Activated T-cell treated with anti-CD3 and anti-CD28 coated beads, Interleukin-2, amount 50 U/mL, for 4 hours (primary cell): ENCODE results near the gene PTX4. TPM values are rescaled to one million over a fixed set of nuclear protein-coding genes. Genes with fewer than 3 reads are reported as not detected.

Experiments used
- ATAC-seq, 2 donors: fragments of 200-7000 bp; cut with Tn5 transposase; one replicate each; pipeline ENCODE4 v1.10.0; 2021
- DNase-seq: peaks from one replicate; pipeline ENCODE4 v3.0.0-alpha.2; 2020
- H3K27me3 Mint-ChIP-seq: one replicate; pipeline ENCODE4 v1.8.0; 2021; ENCODE audit warnings: low read depth, mixed read lengths
- H3K36me3 Mint-ChIP-seq: one replicate; pipeline ENCODE4 v1.8.0; 2022; ENCODE audit warnings: mixed read lengths; ENCODE audit not compliant: insufficient read depth
- H3K4me1 Mint-ChIP-seq: one replicate; pipeline ENCODE4 v1.8.0; 2021; ENCODE audit warnings: low read depth, mixed read lengths
- H3K4me3 Mint-ChIP-seq: one replicate; pipeline ENCODE4 v1.8.0; 2021; ENCODE audit warnings: mild to moderate bottlenecking, moderate library complexity, mixed read lengths
- H3K9me3 Mint-ChIP-seq: one replicate; pipeline ENCODE4 v1.8.0; 2021; ENCODE audit warnings: mixed read lengths
- total RNA-seq, 3 donors: library from RNA; stranded (reverse); gene quantifications; one replicate each; pipeline ENCODE4 v1.2.1, GENCODE V29; 2021

The PTX4 gene
- total RNA-seq, 3 donors from 2014 or later: 0.28 TPM; not detected in 2

DNA sequence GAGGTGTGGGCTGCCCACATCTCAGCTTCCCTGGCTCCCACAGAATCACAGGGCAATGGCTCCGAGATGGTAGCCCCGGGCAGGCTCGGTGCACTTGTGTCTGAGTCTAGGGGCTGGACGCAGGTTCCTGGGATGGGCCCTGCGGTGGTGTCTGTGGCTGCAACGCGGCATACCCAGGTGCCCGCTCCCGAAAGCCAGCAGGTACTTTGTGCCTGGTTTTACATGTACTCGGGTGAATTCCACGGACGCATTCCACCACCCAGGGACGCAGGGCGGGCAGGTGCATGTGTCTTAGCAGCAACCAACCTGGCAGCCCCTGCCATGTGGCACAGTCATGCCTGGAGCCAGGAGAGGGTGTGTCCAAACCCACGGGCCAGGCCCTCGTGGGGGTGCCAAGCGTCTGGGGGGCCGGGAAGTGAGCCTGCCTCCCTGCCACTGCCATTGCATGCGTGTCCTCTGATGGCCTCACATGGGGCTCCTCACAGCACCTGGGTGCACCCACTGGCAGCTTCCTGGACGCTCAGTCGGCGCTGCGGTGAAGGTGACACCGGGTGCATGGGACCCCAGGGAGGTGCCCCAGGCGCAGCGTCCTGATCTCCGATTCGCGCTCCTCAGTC is 40.3 kb upstream of the PTX4 start:
- Mint-ChIP-seq H3K27me3 (no peaks in the 10 kb centered on the region), H3K4me3 (no peak overlapping the region), H3K4me1 (peaks cover 36% of the 10 kb centered on the region), H3K9me3 (no peaks in the 10 kb centered on the region), H3K36me3 (no peaks in the 10 kb centered on the region)
- no peak for DNase-seq
- ATAC-seq: no peak

DNA sequence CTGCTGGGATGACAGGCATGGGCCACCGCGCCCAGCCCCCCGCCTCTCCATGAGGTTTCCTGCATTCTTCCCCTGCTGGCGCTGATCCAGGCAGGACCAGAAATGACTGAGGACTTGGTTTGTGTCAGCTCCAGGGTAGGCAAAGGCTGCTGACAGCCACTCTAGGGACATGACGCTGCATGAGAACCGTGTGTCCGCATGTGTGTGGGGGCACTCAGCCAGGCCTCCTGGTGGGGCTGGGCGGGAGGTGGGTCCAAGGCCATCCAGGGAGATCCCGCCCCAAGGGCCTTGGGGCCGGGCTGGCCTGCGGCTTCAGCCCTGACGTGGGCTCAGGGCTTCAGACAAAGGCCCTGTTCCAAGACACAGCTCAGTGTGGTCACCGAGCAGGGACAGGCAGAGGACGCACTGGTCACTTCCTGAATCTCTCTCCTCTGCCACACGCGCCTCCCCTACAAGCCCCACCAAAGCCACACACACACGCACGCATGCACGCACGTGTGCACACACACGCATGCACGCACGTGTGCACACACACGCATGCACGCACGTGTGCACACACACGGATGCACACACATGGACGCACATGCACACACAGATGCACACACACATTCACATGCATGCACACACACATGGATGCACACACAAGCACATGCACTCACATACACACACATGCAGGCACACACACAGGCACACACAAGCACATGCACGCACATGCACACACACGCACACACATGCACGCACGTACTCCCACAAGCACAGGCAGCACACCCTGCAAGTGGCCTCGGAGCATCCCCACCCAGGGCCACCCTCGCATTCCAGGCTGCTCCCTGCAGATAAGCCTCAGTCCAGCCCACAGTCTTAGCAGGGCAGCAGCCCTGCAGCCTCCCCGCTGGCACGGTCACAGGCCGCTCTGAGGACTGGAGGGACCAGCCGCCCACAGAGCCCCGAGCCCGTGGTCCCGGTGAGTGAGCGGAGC is 39.4 kb upstream of the PTX4 start:
- Mint-ChIP-seq H3K9me3 (no peaks in the 10 kb centered on the region), H3K36me3 (no peaks in the 10 kb centered on the region), H3K27me3 (no peaks in the 10 kb centered on the region), H3K4me3 (peak overlapping the region; percentile 12), H3K4me1 (peaks cover 32% of the 10 kb centered on the region)
- DNase-seq (no peak), ATAC-seq (no peak)

DNA sequence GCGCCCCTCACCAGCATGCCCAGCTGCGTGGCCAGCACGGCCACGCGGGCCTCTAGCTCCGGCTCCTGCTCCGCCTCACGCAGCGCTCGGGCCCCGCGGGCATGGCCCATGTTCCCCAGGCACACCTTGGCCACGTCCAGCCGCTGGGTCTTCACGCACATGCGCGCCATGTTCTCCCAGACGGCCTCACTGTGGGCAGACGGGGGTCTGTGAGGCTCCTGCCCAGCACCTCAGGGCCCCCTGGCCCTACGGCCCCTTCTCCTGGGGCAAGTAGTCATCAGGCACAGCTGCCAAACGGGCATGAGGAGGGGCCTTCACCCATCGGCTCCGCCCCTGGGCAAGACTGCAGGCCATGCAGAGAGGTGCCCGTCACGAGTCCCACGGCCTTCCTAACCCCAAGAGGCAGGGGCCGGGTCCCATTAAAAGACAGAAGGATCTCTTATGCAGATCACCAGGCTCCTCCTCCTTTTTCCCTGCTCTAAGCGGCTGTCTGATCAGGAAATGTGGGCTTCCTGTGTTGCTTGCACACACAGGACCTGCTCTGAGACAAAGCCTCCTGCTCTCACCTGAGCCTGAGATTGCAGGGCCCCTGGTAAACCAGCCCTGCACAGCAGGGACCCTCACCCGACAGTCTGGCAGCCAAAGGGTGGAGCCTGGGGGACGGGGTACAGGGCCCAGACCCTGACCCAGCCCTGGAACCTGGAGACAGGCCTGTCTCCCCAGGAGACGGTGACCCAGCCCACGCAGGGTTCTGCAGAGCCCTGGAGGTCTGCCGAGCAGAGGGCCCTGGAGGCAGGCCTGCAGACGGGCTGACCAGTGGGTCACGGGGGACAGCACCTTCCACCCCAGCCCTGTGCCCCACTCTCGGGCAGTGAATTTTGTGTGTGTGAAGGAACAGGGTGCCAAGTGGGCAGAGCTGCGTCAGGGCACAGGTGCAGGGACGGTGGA is 38.1 kb upstream of the PTX4 start:
- Mint-ChIP-seq H3K36me3 (no peaks in the 10 kb centered on the region), H3K4me1 (peaks cover 28% of the 10 kb centered on the region), H3K27me3 (no peaks in the 10 kb centered on the region), H3K9me3 (no peaks in the 10 kb centered on the region), H3K4me3 (peak overlapping the region; percentile 37)
- DNase-seq: no peak
- peak; percentile 40 to 49 for ATAC-seq

DNA sequence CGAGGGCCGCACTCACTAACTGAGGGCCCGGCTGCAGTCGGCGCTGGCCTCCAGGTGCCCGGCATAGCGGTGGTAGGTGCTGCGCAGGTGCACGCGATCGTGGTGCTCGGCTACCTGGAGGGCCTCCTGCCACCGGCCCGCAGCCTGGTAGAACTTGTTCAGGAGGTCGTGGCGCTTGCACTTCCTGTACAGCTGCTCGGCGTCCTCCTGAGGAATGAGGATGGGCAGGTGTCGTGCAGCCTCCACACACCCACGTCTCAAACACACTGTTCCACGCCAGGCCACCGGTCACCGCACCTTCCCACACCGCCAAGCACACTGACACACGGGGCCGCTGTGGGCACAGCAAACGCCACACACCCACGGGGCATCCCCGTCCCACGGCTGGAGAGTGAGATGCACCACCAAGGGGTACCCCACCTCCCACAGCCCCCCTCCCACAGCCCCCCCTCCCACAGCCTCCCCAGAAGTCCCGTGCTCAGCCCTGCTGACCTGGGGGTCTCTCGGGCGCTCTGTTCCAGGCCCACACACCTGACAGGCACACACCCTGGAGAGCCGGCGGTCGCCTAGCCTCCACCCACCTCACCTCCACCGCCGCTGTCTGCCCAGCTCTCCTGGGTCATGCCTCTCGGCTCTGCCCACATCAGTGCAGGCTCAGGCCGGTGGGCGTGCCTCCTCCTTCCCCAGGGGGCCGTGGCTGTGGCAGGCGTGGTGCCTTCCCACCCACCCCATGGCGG is 37.3 kb upstream of the PTX4 start:
- peaks cover 28% of the 10 kb centered on the region for H3K4me1 Mint-ChIP-seq
- no peaks in the 10 kb centered on the region for H3K36me3 Mint-ChIP-seq
- no peaks in the 10 kb centered on the region for H3K27me3 Mint-ChIP-seq
- ATAC-seq (peak; percentile 29 to 38), DNase-seq (no peak)
- no peaks in the 10 kb centered on the region for H3K9me3 Mint-ChIP-seq
- peak overlapping the region; percentile 60 for H3K4me3 Mint-ChIP-seq

DNA sequence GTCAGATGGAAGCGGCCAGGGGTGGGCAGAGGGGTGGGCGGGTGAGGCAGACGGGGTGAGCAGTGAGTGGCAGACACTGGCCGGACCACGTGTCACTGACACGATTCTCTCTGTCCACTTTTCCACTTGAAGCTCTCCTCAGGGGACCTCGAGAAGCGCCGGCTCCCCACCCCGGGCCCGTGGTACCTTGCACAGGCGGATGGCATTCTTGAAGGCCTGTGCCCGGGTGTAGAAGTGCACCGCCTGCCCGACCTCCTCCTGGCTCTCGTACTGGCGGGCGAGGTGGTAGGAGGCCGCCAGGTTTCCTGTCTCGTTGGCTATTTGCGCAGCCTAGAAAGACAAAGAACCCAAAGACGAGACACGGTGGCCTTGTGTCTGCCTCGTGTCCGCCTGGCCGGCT is 35.6 kb upstream of the PTX4 start:
- H3K4me3 Mint-ChIP-seq: no peak overlapping the region

DNA sequence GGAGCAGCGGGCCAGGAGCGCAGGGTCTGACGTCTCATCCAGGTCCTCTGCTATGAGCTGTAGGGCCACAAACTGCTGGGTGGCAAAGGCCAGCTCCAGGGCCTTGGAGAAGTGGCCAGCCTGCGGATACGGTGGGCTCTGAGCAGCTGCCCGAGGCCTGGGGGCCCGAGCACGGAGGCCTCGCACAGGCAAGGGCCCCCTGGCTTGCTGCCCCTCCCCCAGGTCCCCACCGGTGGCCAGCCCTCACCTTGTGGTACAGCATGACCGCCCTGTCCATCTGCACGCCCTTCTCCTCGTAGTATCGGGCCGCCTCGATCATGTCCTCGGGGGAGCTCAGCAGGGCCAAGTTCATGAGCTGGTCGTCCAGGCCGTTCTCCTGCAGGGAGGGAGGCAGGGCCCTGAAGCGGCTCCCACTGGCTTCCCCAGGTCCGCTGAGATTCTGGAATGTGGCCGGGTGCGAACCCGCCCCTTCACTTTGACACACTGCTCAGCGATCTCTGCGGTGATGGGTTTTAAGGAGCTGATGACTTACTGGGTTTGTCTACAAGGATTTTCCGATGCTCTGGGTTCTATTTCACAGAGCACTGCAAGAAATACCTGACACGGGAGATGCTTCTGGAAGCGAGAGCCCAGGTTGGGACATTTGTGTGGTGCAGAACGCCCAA is 35.0 kb upstream of the PTX4 start:
- no peaks in the 10 kb centered on the region for H3K27me3 Mint-ChIP-seq
- ATAC-seq (no peak), DNase-seq (no peak)
- no peaks in the 10 kb centered on the region for H3K9me3 Mint-ChIP-seq
- no peak overlapping the region for H3K4me3 Mint-ChIP-seq
- peaks cover 22% of the 10 kb centered on the region for H3K4me1 Mint-ChIP-seq
- no peaks in the 10 kb centered on the region for H3K36me3 Mint-ChIP-seq

More for the DNA sequence above, 35.6 kb upstream of the PTX4 start:
- ATAC-seq: no peak
- no peaks in the 10 kb centered on the region for H3K27me3 Mint-ChIP-seq
- no peak for DNase-seq
- H3K9me3 Mint-ChIP-seq: no peaks in the 10 kb centered on the region
- H3K36me3 Mint-ChIP-seq: no peaks in the 10 kb centered on the region
- H3K4me1 Mint-ChIP-seq: peaks cover 23% of the 10 kb centered on the region

DNA sequence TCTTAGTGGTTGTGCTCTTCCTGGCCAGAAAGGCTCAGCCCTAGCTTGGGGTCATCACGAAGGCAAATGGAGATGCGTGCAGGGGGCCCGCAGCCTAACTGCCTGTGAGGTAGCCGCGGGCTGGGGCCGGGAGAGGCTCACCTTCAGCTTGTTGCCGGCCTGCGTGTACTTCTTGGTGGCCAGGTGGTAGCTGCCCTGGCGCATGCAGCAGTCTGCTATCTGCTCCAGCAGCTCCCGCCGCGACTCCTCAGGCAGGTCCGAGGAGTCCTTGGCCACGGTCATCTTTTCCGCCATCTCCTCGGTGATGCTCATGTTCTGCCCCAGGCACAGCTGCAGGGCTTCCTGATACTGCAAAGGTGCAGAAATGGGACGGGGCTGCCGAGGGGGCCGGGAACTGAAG is 31.7 kb upstream of the PTX4 start:
- no peak for DNase-seq
- H3K27me3 Mint-ChIP-seq: no peaks in the 10 kb centered on the region
- no peak for ATAC-seq
- peaks cover 2% of the 10 kb centered on the region for H3K36me3 Mint-ChIP-seq
- no peaks in the 10 kb centered on the region for H3K9me3 Mint-ChIP-seq
- peaks cover 4% of the 10 kb centered on the region for H3K4me1 Mint-ChIP-seq
- H3K4me3 Mint-ChIP-seq: no peak overlapping the region

DNA sequence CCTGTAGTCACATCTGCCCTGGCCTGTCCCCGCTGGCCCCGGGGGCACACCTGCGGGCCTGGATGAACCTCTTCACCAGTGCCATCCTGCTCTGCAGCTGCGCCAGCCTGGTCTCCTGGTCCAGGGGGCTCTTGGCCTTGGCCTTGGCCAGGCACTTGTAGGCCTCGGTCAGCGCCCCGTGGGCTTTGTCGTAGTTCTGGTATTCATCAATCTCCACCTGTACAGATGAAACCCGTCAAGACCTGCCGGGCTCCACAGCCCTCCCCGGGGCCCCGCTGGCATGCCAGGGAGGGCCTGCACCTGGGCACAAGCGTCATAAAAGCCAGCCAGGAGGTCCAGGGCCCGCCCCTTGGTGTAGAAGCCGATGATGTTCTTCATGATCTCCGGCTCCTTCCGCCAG is 31.1 kb upstream of the PTX4 start:
- peaks cover 2% of the 10 kb centered on the region for H3K36me3 Mint-ChIP-seq
- ATAC-seq: no peak

DNA sequence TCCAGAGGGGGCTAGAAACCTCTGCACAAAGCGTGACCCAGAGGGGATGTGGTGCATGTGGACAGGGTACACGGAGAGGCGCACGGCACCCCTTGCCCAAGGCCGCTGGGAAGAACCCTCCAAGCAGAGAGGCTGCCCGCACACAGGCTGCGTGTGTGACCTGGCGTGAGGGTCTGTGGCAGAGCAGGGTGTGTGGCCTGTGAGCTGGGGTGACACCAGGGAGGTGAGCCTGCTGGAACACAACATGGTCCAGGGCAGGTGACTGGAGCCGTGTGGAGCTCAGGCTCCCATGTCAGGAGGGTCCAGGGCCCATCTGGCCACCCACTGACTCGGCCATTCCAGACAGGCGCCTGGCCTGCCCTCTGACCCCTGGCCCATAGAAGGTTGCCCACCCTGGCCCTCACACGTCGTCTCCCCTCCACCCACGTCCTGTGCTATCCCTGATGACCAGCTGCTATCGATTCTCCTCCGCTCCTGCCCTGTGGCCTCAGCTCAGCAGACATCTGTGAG is 29.9 kb upstream of the PTX4 start:
- DNase-seq (no peak), ATAC-seq (no peak)
- no peak overlapping the region for H3K4me3 Mint-ChIP-seq

More for the DNA sequence above, 31.1 kb upstream of the PTX4 start:
- no peak for DNase-seq
- H3K9me3 Mint-ChIP-seq: peaks cover 3% of the 10 kb centered on the region
- no peak overlapping the region for H3K4me3 Mint-ChIP-seq
- H3K27me3 Mint-ChIP-seq: no peaks in the 10 kb centered on the region
- no peaks in the 10 kb centered on the region for H3K4me1 Mint-ChIP-seq

DNA sequence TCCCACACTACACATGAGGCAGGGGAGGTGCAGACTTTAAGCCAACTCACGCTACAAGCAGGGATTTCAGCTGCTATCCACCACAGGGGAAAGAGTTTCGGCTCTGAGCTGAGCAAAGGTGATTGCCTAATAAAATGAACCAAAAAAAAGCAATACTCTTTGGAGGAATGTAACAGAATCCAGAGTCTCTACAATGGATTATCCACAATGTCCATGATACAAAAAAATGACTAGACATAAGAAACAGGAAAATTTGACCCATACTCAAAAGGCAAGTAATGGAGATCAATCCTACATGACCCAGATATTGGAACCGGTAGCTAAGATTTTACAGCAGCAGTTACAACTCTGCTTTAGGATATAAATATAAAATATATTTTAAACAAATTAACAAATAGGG is 25.8 kb upstream of the PTX4 start:
- Mint-ChIP-seq H3K27me3 (no peaks in the 10 kb centered on the region), H3K9me3 (peaks cover 8% of the 10 kb centered on the region), H3K36me3 (peaks cover 8% of the 10 kb centered on the region), H3K4me1 (no peaks in the 10 kb centered on the region), H3K4me3 (no peak overlapping the region)
- no peak for DNase-seq
- no peak for ATAC-seq

More for the DNA sequence above, 29.9 kb upstream of the PTX4 start:
- no peaks in the 10 kb centered on the region for H3K27me3 Mint-ChIP-seq
- H3K9me3 Mint-ChIP-seq: peaks cover 8% of the 10 kb centered on the region
- peaks cover 2% of the 10 kb centered on the region for H3K36me3 Mint-ChIP-seq
- H3K4me1 Mint-ChIP-seq: no peaks in the 10 kb centered on the region

DNA sequence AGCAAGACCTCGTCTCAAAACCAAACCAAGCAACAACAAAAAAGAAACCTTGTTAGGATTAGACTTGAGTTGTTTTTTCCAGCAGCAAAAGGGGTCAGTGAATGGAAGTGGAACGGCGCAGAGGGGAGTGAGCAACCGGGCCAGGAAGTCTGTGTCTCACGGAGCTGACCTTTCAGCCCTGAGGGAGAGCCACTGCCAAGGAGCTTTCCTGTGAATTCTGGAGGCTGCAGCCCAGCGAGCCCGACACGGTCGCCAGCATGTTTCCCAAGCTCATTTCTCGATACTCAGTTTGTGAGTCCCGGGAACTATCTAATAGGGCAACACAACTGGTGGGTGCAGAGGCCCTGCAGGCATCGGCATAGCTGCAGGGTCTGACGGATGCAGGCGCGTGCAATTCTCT is 24.0 kb upstream of the PTX4 start:
- ATAC-seq (no peak), DNase-seq (no peak)
- H3K9me3 Mint-ChIP-seq: peaks cover 8% of the 10 kb centered on the region
- no peaks in the 10 kb centered on the region for H3K27me3 Mint-ChIP-seq
- H3K4me1 Mint-ChIP-seq: no peaks in the 10 kb centered on the region
- no peak overlapping the region for H3K4me3 Mint-ChIP-seq
- peaks cover 8% of the 10 kb centered on the region for H3K36me3 Mint-ChIP-seq

DNA sequence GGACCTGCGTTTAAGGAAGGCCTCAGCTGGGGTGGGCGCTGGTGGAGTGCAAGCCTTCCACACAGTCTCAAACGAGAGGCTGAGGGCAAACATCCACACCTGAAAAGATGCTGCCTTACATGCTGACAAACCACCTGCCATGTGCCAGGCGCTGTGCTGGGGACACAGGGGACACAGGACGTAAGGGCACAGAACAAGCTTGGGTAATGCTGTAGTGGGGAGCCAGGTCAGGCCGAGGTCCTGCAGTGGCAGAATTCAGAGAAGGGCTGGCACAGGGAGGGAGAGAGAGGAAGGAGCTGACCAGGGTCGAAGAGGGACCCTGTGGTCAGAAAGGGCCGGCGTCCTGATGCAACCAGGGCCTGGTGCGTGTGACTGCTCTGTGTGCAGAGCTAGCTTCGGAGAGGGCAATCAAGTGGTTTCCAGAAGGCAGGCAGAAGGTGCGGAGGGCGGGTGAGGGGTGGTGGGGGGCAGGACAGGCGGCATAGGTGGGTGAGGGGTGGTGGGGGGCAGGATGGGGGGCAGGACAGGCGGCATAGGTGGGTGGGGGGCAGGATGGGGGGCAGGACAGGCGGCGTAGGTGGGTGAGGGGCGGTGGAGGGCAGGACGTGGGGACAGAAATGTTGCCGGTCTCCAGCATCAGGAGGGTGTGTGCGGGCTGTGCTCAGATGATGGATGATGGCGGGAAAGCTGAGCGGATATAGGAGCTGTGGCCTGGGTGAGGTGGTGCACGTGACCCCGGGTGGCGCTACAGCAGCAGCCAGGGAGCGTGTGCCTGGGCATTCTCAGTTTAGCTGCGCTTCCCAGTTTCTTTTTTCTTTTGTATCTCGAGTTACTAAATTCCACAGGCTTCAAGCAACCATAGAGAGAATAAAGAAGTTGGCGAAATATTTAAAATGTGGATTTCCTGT is 23.2 kb upstream of the PTX4 start:
- Mint-ChIP-seq H3K9me3 (peaks cover 8% of the 10 kb centered on the region), H3K4me3 (no peak overlapping the region), H3K36me3 (peaks cover 9% of the 10 kb centered on the region)

More for the DNA sequence above, 23.2 kb upstream of the PTX4 start:
- Mint-ChIP-seq H3K4me1 (no peaks in the 10 kb centered on the region), H3K27me3 (no peaks in the 10 kb centered on the region)
- no peak for ATAC-seq
- no peak for DNase-seq
